Loucy (cell line): ENCODE data around the gene TM9SF4.

Source experiments
- H2AFZ ChIP-seq: fragments of 200-600 bp; sonication (generic); 2 replicates; pipeline ENCODE4 v1.6.0; 2016; ENCODE audit warnings: antibody characterized with exemption, mild to moderate bottlenecking, low read length, moderate library complexity
- H3F3A ChIP-seq: fragments of 200-600 bp; 2 replicates; pipeline ENCODE4 v1.6.0; 2016; ENCODE audit warnings: antibody characterized with exemption, low read depth, mild to moderate bottlenecking
- H3K27me3 ChIP-seq: fragments of 200-600 bp; sonication (generic); 2 replicates; pipeline ENCODE4 v1.6.1; 2014; ENCODE audit warnings: low read length, mild to moderate bottlenecking; ENCODE audit not compliant: insufficient read depth, poor library complexity, severe bottlenecking
- H3K36me3 ChIP-seq: fragments of 200-600 bp; sonication (generic); 2 replicates; pipeline ENCODE4 v1.6.1; 2016; ENCODE audit warnings: low read length; ENCODE audit not compliant: insufficient read depth
- H3K4me1 ChIP-seq: fragments of 200-600 bp; sonication (generic); 2 replicates; pipeline ENCODE4 v1.5.1; 2014; ENCODE audit warnings: low read length, mild to moderate bottlenecking; ENCODE audit not compliant: insufficient read depth, poor library complexity, severe bottlenecking
- H3K4me2 ChIP-seq: fragments of 200-600 bp; sonication (generic); 2 replicates; pipeline ENCODE4 v1.6.0; 2014; ENCODE audit warnings: antibody characterized with exemption, low read length, low read depth, mild to moderate bottlenecking; ENCODE audit not compliant: poor library complexity, severe bottlenecking
- H3K4me3 ChIP-seq: fragments of 200-600 bp; sonication (generic); 2 replicates; pipeline ENCODE4 v1.5.1; 2014; ENCODE audit warnings: low read length, mild to moderate bottlenecking, mixed read lengths; ENCODE audit not compliant: poor library complexity, severe bottlenecking
- H3K79me2 ChIP-seq: fragments of 200-600 bp; sonication (generic); 2 replicates; pipeline ENCODE4 v1.6.1; 2014; ENCODE audit warnings: low read length; ENCODE audit not compliant: insufficient read depth
- H3K9ac ChIP-seq: fragments of 200-600 bp; sonication (generic); 2 replicates; pipeline ENCODE4 v1.6.0; 2014; ENCODE audit warnings: mild to moderate bottlenecking, low read depth, low read length, moderate library complexity; ENCODE audit not compliant: poor library complexity, severe bottlenecking
- H3K9me2 ChIP-seq: fragments of 200-600 bp; sonication (generic); replicated peaks from 2 replicates; pipeline ENCODE4 v1.6.1; 2016; ENCODE audit warnings: low read depth, low read length, mixed read lengths
- H3K9me3 ChIP-seq: fragments of 200-600 bp; sonication (generic); 2 replicates; pipeline ENCODE4 v1.6.1; 2014; ENCODE audit warnings: mild to moderate bottlenecking, antibody characterized with exemption, low read length, low read depth; ENCODE audit not compliant: insufficient read depth
- H4K20me1 ChIP-seq: fragments of 200-600 bp; sonication (generic); 2 replicates; pipeline ENCODE4 v1.6.0; 2014; ENCODE audit warnings: antibody characterized with exemption, low read length, mild to moderate bottlenecking; ENCODE audit not compliant: insufficient read depth, poor library complexity, severe bottlenecking
- EZH2phosphoT487 ChIP-seq: fragments of 200-600 bp; IDR thresholded peaks from 2 replicates; pipeline ENCODE4 v1.6.1; 2018; ENCODE audit warnings: antibody characterized with exemption, mild to moderate bottlenecking, moderate library complexity, borderline replicate concordance
- TF ChIP-seq, protein P1 (sequence below): fragments of 200-600 bp; sonication (generic); conservative IDR thresholded peaks from 2 replicates; pipeline ENCODE4 v1.5.1; 2014; ENCODE audit warnings: mild to moderate bottlenecking, antibody characterized with exemption, low read length

TM9SF4 gene

DNA sequence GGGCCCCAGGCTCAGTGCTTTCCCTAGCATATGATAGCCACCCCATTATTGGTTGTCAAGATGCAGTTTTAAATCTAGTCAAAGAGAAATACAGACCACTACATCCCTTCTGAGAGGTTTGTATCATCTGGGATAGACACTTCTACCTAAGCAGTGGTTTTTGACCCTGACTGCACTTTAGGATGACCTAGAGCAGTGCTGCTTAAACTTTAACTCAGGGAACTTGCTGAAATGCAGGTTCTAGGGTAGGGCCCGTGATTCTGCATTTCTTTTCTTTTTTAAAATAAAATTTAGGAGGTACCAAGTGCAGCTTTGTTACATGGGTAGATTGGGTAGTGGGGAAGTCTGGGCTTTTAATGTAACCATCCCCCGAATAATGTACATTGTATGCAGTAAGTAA is 18.7 kb downstream of the TM9SF4 start:
- H4K20me1 ChIP-seq = peaks cover 3% of the 10 kb centered on the region
- peaks cover 31% of the 10 kb centered on the region for H3K79me2 ChIP-seq
- no peak overlapping the region for H2AFZ ChIP-seq
- H3K27me3 ChIP-seq = no peaks in the 10 kb centered on the region
- H3K9me3 ChIP-seq = no peaks in the 10 kb centered on the region
- H3K9ac ChIP-seq = no peak overlapping the region
- no peaks in the 10 kb centered on the region for H3K9me2 ChIP-seq
- no peak overlapping the region for H3K4me3 ChIP-seq
- TF ChIP-seq, protein P1, sequence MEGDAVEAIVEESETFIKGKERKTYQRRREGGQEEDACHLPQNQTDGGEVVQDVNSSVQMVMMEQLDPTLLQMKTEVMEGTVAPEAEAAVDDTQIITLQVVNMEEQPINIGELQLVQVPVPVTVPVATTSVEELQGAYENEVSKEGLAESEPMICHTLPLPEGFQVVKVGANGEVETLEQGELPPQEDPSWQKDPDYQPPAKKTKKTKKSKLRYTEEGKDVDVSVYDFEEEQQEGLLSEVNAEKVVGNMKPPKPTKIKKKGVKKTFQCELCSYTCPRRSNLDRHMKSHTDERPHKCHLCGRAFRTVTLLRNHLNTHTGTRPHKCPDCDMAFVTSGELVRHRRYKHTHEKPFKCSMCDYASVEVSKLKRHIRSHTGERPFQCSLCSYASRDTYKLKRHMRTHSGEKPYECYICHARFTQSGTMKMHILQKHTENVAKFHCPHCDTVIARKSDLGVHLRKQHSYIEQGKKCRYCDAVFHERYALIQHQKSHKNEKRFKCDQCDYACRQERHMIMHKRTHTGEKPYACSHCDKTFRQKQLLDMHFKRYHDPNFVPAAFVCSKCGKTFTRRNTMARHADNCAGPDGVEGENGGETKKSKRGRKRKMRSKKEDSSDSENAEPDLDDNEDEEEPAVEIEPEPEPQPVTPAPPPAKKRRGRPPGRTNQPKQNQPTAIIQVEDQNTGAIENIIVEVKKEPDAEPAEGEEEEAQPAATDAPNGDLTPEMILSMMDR = no peak
- no peak for TF ChIP-seq EZH2phosphoT487
- H3F3A ChIP-seq = no peaks in the 10 kb centered on the region
- H3K4me2 ChIP-seq = no peak overlapping the region
- H3K36me3 ChIP-seq = peaks cover 6% of the 10 kb centered on the region; the same call in 1 of the 2 replicates
- H3K4me1 ChIP-seq = no peaks in the 10 kb centered on the region

DNA sequence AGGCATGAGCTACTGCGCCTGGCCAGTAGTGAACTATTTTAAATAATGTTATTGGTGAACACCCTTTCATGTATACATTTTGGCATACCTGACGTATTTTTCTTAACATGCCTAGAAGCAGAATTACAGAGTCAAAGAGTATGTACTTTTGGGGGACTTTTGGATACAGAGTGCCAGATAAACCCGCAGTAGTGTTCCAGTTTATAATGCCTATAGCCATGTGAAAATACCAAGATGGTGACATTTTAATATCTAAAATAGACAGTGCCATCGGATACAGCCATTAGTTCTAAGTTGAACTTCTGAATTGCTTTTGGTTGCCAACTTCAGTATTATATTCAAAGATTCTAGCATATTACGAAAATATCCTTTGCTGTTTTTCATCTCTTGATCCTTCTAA is 20.3 kb downstream of the TM9SF4 start:
- H3K79me2 ChIP-seq = peaks cover 22% of the 10 kb centered on the region
- no peak overlapping the region for H3K9ac ChIP-seq
- H3K9me2 ChIP-seq = no peaks in the 10 kb centered on the region
- H3K4me3 ChIP-seq = no peak overlapping the region
- H3F3A ChIP-seq = no peaks in the 10 kb centered on the region
- H3K4me2 ChIP-seq = no peak overlapping the region
- no peaks in the 10 kb centered on the region for H3K4me1 ChIP-seq
- H2AFZ ChIP-seq = no peak overlapping the region
- H3K36me3 ChIP-seq = peaks cover 15% of the 10 kb centered on the region; the same call in 1 of the 2 replicates
- no peaks in the 10 kb centered on the region for H3K9me3 ChIP-seq
- peaks cover 3% of the 10 kb centered on the region for H4K20me1 ChIP-seq
- H3K27me3 ChIP-seq = no peaks in the 10 kb centered on the region
- TF ChIP-seq, protein P1 = no peak
- TF ChIP-seq EZH2phosphoT487 = no peak

DNA sequence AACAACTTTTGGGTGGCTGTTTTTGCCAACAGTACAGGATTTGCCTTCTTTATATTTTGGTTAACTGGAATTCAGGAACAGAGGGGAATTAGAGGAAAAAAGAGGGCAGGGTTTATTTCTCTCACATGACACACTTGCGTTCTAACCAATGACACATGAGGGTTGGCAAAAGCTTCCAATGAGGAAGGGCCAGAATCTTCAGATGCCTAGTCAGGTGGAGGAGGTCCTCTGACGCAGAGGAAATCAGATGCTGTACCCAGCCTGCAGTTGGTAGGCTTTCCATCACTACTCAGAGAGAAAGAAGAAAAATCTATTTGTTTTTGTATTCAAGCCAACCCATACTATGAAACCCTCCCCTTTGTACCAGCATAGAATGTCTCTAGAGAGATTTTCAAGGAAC is 20.8 kb downstream of the TM9SF4 start:
- Histone ChIP-seq H3K36me3 (peaks cover 17% of the 10 kb centered on the region; the same call in 1 of the 2 replicates), H3K4me1 (no peaks in the 10 kb centered on the region), H3K4me2 (no peak overlapping the region), H3K27me3 (no peaks in the 10 kb centered on the region), H3K9me2 (no peaks in the 10 kb centered on the region), H3K79me2 (peaks cover 17% of the 10 kb centered on the region), H2AFZ (no peak overlapping the region), H3K9me3 (no peaks in the 10 kb centered on the region), H3F3A (no peaks in the 10 kb centered on the region), H3K4me3 (no peak overlapping the region), H4K20me1 (peaks cover 3% of the 10 kb centered on the region), H3K9ac (no peak overlapping the region)
- TF ChIP-seq, protein P1 = no peak
- TF ChIP-seq EZH2phosphoT487 = no peak
